Neural progenitor cell (in vitro differentiated cells): ENCODE results near the gene AFF3. TPM values are rescaled to one million over a fixed set of nuclear protein-coding genes. Genes with fewer than 3 reads are reported as not detected.

Source experiments
- DNase-seq: peaks from one replicate; pipeline ENCODE4 v3.0.0-alpha.2; 2016; ENCODE audit warnings: low spot score
- H2AFZ ChIP-seq: fragments of 200-600 bp; sonication (generic); replicated peaks from 2 replicates; pipeline ENCODE4 v1.6.1; 2016; ENCODE audit warnings: antibody characterized with exemption
- H3F3A ChIP-seq: fragments of 200-600 bp; sonication (generic); 2 replicates; pipeline ENCODE4 v1.6.1; 2016; ENCODE audit warnings: antibody characterized with exemption, low read depth
- H3K27ac ChIP-seq: fragments of 200-600 bp; sonication (generic); 2 replicates; pipeline ENCODE4 v1.5.1; 2016; ENCODE audit warnings: mild to moderate bottlenecking
- H3K27me3 ChIP-seq: fragments of 200-600 bp; sonication (generic); 2 replicates; pipeline ENCODE4 v1.6.1; 2016; ENCODE audit warnings: mild to moderate bottlenecking, moderate library complexity
- H3K36me3 ChIP-seq: fragments of 200-600 bp; sonication (generic); 2 replicates; pipeline ENCODE4 v1.5.1; 2016
- H3K4me1 ChIP-seq: fragments of 200-600 bp; sonication (generic); 2 replicates; pipeline ENCODE4 v1.6.1; 2016; ENCODE audit warnings: mixed run types
- H3K4me2 ChIP-seq: fragments of 200-600 bp; sonication (generic); 2 replicates; pipeline ENCODE4 v1.6.1; 2016
- H3K4me3 ChIP-seq: fragments of 200-600 bp; sonication (generic); 2 replicates; pipeline ENCODE4 v1.5.1; 2016
- H3K79me2 ChIP-seq: fragments of 200-600 bp; sonication (generic); 2 replicates; pipeline ENCODE4 v1.6.1; 2016; ENCODE audit warnings: low read depth
- H3K9ac ChIP-seq: fragments of 200-600 bp; sonication (generic); 2 replicates; pipeline ENCODE4 v1.6.1; 2016
- H3K9me3 ChIP-seq: fragments of 200-600 bp; sonication (generic); 2 replicates; pipeline ENCODE4 v1.5.1; 2016; ENCODE audit warnings: low read depth
- H4K20me1 ChIP-seq: fragments of 200-600 bp; sonication (generic); 2 replicates; pipeline ENCODE4 v1.6.1; 2016; ENCODE audit warnings: low read depth
- H3K27ac Mint-ChIP-seq: 3 replicates; pipeline ENCODE4 v1.8.0; 2021; ENCODE audit warnings: mixed read lengths
- H3K27me3 Mint-ChIP-seq: 2 replicates; pipeline ENCODE4 v1.8.0; 2022; ENCODE audit warnings: low read depth, mild to moderate bottlenecking, inconsistent platforms, moderate library complexity, mixed read lengths; ENCODE audit not compliant: insufficient read depth
- H3K36me3 Mint-ChIP-seq: 3 replicates; pipeline ENCODE4 v1.8.0; 2021; ENCODE audit warnings: mixed read lengths
- H3K4me1 Mint-ChIP-seq: 3 replicates; pipeline ENCODE4 v1.8.0; 2021; ENCODE audit warnings: mixed read lengths
- H3K4me3 Mint-ChIP-seq: 3 replicates; pipeline ENCODE4 v1.8.0; 2021; ENCODE audit warnings: mild to moderate bottlenecking, moderate library complexity, mixed read lengths
- H3K9me3 Mint-ChIP-seq: 3 replicates; pipeline ENCODE4 v1.8.0; 2020; ENCODE audit warnings: mixed read lengths
- EZH2 ChIP-seq: fragments of 200-600 bp; sonication (generic); IDR thresholded peaks from 2 replicates; pipeline ENCODE4 v1.6.1; 2017; ENCODE audit warnings: antibody characterized with exemption, mild to moderate bottlenecking, moderate library complexity
- EZH2phosphoT487 ChIP-seq: fragments of 200-600 bp; sonication (generic); IDR thresholded peaks from 2 replicates; pipeline ENCODE4 v1.6.1; 2017; ENCODE audit warnings: antibody characterized with exemption
- total RNA-seq: library from RNA; depleted of rRNA; stranded (reverse); fragments of >200 nt; gene quantifications from 2 replicates; pipeline ENCODE4 v1.2.3, GENCODE V29; 2015; ENCODE audit warnings: low replicate concordance
- TF ChIP-seq, protein P1 (sequence below): fragments of 200-600 bp; sonication (generic); IDR thresholded peaks from 2 replicates; pipeline ENCODE4 v1.5.1; 2017; ENCODE audit warnings: antibody characterized with exemption, mild to moderate bottlenecking

AFF3 gene
- total RNA-seq, 1 donor from 2014 or later: 0.26 TPM

GRCh38 chr2:99657691-99658258 lies 484.6 kb downstream of the AFF3 start:
- Histone ChIP-seq H3K4me2 (no peak overlapping the region), H3K27ac (no peak overlapping the region), H3K9ac (no peak overlapping the region), H3K36me3 (no peaks in the 10 kb centered on the region), H3K4me1 (peaks cover 8% of the 10 kb centered on the region), H3K4me3 (no peak overlapping the region), H3K9me3 (no peaks in the 10 kb centered on the region), H3K27me3 (no peaks in the 10 kb centered on the region), H2AFZ (no peak overlapping the region), H3K79me2 (no peaks in the 10 kb centered on the region), H3F3A (no peaks in the 10 kb centered on the region), H4K20me1 (no peaks in the 10 kb centered on the region)
- no peaks in the 10 kb centered on the region for H3K9me3 Mint-ChIP-seq
- peaks cover 29% of the 10 kb centered on the region for H3K4me1 Mint-ChIP-seq
- no peak overlapping the region for H3K4me3 Mint-ChIP-seq
- peak overlapping the region; percentile 57 for H3K27ac Mint-ChIP-seq
- peaks cover 6% of the 10 kb centered on the region for H3K27me3 Mint-ChIP-seq
- no peaks in the 10 kb centered on the region for H3K36me3 Mint-ChIP-seq
- no peak for DNase-seq
- TF ChIP-seq EZH2 (no peak), EZH2phosphoT487 (no peak)
- TF ChIP-seq, protein P1, sequence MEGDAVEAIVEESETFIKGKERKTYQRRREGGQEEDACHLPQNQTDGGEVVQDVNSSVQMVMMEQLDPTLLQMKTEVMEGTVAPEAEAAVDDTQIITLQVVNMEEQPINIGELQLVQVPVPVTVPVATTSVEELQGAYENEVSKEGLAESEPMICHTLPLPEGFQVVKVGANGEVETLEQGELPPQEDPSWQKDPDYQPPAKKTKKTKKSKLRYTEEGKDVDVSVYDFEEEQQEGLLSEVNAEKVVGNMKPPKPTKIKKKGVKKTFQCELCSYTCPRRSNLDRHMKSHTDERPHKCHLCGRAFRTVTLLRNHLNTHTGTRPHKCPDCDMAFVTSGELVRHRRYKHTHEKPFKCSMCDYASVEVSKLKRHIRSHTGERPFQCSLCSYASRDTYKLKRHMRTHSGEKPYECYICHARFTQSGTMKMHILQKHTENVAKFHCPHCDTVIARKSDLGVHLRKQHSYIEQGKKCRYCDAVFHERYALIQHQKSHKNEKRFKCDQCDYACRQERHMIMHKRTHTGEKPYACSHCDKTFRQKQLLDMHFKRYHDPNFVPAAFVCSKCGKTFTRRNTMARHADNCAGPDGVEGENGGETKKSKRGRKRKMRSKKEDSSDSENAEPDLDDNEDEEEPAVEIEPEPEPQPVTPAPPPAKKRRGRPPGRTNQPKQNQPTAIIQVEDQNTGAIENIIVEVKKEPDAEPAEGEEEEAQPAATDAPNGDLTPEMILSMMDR: no peak

DNA sequence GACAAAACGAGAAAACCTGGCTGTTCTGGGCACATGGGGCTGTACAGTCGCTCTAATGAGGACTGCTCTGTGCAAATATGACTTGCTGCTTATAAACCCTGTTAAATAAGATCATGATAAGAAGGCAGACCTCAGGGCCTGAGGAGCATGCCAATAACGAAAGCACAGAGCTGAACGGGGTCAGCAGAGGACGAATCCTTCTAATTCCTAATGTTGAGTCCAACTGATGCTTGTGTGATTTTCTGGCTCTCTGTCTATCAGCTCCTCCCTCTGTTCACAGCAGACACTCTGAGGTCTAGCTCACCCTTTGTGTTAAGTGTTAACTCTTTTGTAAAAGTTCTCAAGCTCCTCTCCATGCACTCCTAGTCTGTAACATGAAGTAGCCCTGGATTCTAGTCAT lies 485.4 kb downstream of the AFF3 start:
- peaks cover 6% of the 10 kb centered on the region for H3K27me3 Mint-ChIP-seq
- no peaks in the 10 kb centered on the region for H3K9me3 ChIP-seq
- DNase-seq: no peak
- no peaks in the 10 kb centered on the region for H3K27me3 ChIP-seq
- H3K27ac ChIP-seq: no peak overlapping the region
- H3K79me2 ChIP-seq: no peaks in the 10 kb centered on the region
- H3K4me1 Mint-ChIP-seq: peaks cover 31% of the 10 kb centered on the region
- H3K4me2 ChIP-seq: no peak overlapping the region
- H2AFZ ChIP-seq: no peak overlapping the region
- peaks cover 15% of the 10 kb centered on the region for H3K4me1 ChIP-seq
- no peak overlapping the region for H3K9ac ChIP-seq
- no peak overlapping the region for H3K4me3 Mint-ChIP-seq
- no peaks in the 10 kb centered on the region for H3F3A ChIP-seq
- H3K9me3 Mint-ChIP-seq: no peaks in the 10 kb centered on the region
- no peaks in the 10 kb centered on the region for H3K36me3 ChIP-seq
- TF ChIP-seq, protein P1: no peak
- no peak for TF ChIP-seq EZH2phosphoT487
- no peak for TF ChIP-seq EZH2
- H3K36me3 Mint-ChIP-seq: no peaks in the 10 kb centered on the region
- H3K27ac Mint-ChIP-seq: no peak overlapping the region
- H4K20me1 ChIP-seq: no peaks in the 10 kb centered on the region
- no peak overlapping the region for H3K4me3 ChIP-seq

GRCh38 chr2:99653433-99653832 lies 489.0 kb downstream of the AFF3 start:
- H3K27me3 Mint-ChIP-seq: peaks cover 9% of the 10 kb centered on the region
- H3K4me3 Mint-ChIP-seq: no peak overlapping the region
- H3K79me2 ChIP-seq: no peaks in the 10 kb centered on the region
- H3K36me3 ChIP-seq: no peaks in the 10 kb centered on the region
- H3K27ac Mint-ChIP-seq: no peak overlapping the region
- H3K27me3 ChIP-seq: no peaks in the 10 kb centered on the region
- H3K4me3 ChIP-seq: no peak overlapping the region
- peaks cover 37% of the 10 kb centered on the region for H3K4me1 Mint-ChIP-seq
- DNase-seq: no peak
- TF ChIP-seq EZH2 (no peak), EZH2phosphoT487 (no peak)
- TF ChIP-seq, protein P1: no peak
- no peak overlapping the region for H3K4me2 ChIP-seq
- H3K9me3 ChIP-seq: no peaks in the 10 kb centered on the region
- no peak overlapping the region for H3K27ac ChIP-seq
- H4K20me1 ChIP-seq: no peaks in the 10 kb centered on the region
- H3F3A ChIP-seq: no peaks in the 10 kb centered on the region
- no peaks in the 10 kb centered on the region for H3K36me3 Mint-ChIP-seq
- peaks cover 7% of the 10 kb centered on the region for H3K4me1 ChIP-seq
- H3K9ac ChIP-seq: no peak overlapping the region
- no peak overlapping the region for H2AFZ ChIP-seq
- no peaks in the 10 kb centered on the region for H3K9me3 Mint-ChIP-seq
